HEK293 (cell line): Measurements from ENCODE around the gene FBXO27.
"Not testable (repeated sequence)": the region's sequence is repeated elsewhere in the genome, so short reads cannot be mapped to it uniquely, and the experiment has no call there.

ENCODE experiments used
- CTCF ChIA-PET: fragments of 350-600 bp; formaldehyde crosslinking; extraction: SDS; loops from one replicate; lab custom pipeline; 2021; ENCODE audit warnings: antibody characterized with exemption; lab: Yijun Ruan, JAX
- POLR2A ChIA-PET: fragments of 300-600 bp; formaldehyde crosslinking; extraction: SDS; loops from one replicate; lab custom pipeline; 2020; ENCODE audit warnings: antibody characterized with exemption, inconsistent platforms; lab: Yijun Ruan, JAX
- H3K27ac ChIP-seq: fragments of 200-500 bp; sonication (Bioruptor generic); 2 replicates; pipeline ENCODE4 v1.5.1; 2014; ENCODE audit warnings: low read depth, low read length, control low read depth, inconsistent platforms; ENCODE audit errors: extremely low read depth
- H3K36me3 ChIP-seq, 2 experiments: fragments of 200-500 bp in 1 of 2; sonication (Bioruptor generic) in 1 of 2; 1 replicate in 1 of 2; 2 replicates in 1 of 2; pipeline ENCODE4 v1.5.1; 2014 to 2017; ENCODE audit warnings: inconsistent platforms in 2 of 2, low read length in 2 of 2; ENCODE audit not compliant: control insufficient read depth in 2 of 2, insufficient read depth in 1 of 2
- H3K4me1 ChIP-seq: fragments of 200-500 bp; sonication (Bioruptor generic); 2 replicates; pipeline ENCODE4 v1.5.1; 2014; ENCODE audit warnings: mild to moderate bottlenecking, low read length, inconsistent platforms; ENCODE audit not compliant: control insufficient read depth, insufficient read depth
- H3K4me3 ChIP-seq: 2 replicates; pipeline ENCODE4 v1.5.1; 2011; ENCODE audit warnings: low read depth, mild to moderate bottlenecking, control low read depth, low read length, moderate library complexity
- H3K9me3 ChIP-seq: fragments of 200-500 bp; sonication (Bioruptor generic); 2 replicates; pipeline ENCODE4 v1.5.1; 2014; ENCODE audit warnings: low read depth, low read length, inconsistent platforms; ENCODE audit not compliant: control insufficient read depth, insufficient read depth
- CTCF ChIP-seq: fragments of 450-650 bp; formaldehyde crosslinking; IDR thresholded peaks from 2 replicates; pipeline ENCODE4 v1.5.1; 2016; ENCODE audit warnings: missing biosample characterization, missing genetic modification characterization
- IKZF3 ChIP-seq: fragments of 450-650 bp; IDR thresholded peaks from 2 replicates; pipeline ENCODE4 v1.5.0; 2018; ENCODE audit warnings: missing biosample characterization, mild to moderate bottlenecking, missing genetic modification characterization, moderate library complexity
- TCF7L2 ChIP-seq: IDR thresholded peaks from 2 replicates; pipeline ENCODE4 v1.6.1; 2011; ENCODE audit warnings: low read depth, mild to moderate bottlenecking, inconsistent platforms, low read length, moderate library complexity, borderline replicate concordance
- ZBTB10 ChIP-seq: fragments of 450-650 bp; formaldehyde crosslinking; IDR thresholded peaks from 2 replicates; pipeline ENCODE4 v1.5.1; 2016; ENCODE audit warnings: missing biosample characterization, missing genetic modification characterization
- ZBTB17 ChIP-seq: fragments of 450-650 bp; formaldehyde crosslinking; IDR thresholded peaks from 2 replicates; pipeline ENCODE4 v1.5.1; 2016; ENCODE audit warnings: missing biosample characterization, missing genetic modification characterization
- ZBTB7A ChIP-seq: fragments of 450-650 bp; formaldehyde crosslinking; IDR thresholded peaks from 2 replicates; pipeline ENCODE4 v1.5.1; 2016; ENCODE audit warnings: low read depth, missing biosample characterization, missing genetic modification characterization
- ZFHX2 ChIP-seq: fragments of 450-650 bp; formaldehyde crosslinking; conservative IDR thresholded peaks from 2 replicates; pipeline ENCODE4 v1.5.1; 2016; ENCODE audit warnings: missing biosample characterization, missing genetic modification characterization
- ZNF133 ChIP-seq: fragments of 450-650 bp; formaldehyde crosslinking; IDR thresholded peaks from 2 replicates; pipeline ENCODE4 v1.5.1; 2016; ENCODE audit warnings: missing biosample characterization, missing genetic modification characterization
- ZNF211 ChIP-seq: fragments of 450-650 bp; formaldehyde crosslinking; IDR thresholded peaks from 2 replicates; pipeline ENCODE4 v1.5.1; 2016; ENCODE audit warnings: low read depth, missing biosample characterization, missing genetic modification characterization
- ZNF214 ChIP-seq: fragments of 450-650 bp; formaldehyde crosslinking; IDR thresholded peaks from 2 replicates; pipeline ENCODE4 v1.5.1; 2017; ENCODE audit warnings: missing biosample characterization, mild to moderate bottlenecking, missing genetic modification characterization, borderline replicate concordance
- ZNF366 ChIP-seq: fragments of 450-650 bp; formaldehyde crosslinking; conservative IDR thresholded peaks from 2 replicates; pipeline ENCODE4 v1.5.1; 2016; ENCODE audit warnings: missing biosample characterization, missing genetic modification characterization
- TF ChIP-seq, protein P1 (sequence below): fragments of 450-650 bp; formaldehyde crosslinking; IDR thresholded peaks from 2 replicates; pipeline ENCODE4 v1.5.1; 2016; ENCODE audit warnings: missing biosample characterization, missing genetic modification characterization
- TF ChIP-seq, protein P2 (sequence below): fragments of 450-650 bp; formaldehyde crosslinking; IDR thresholded peaks from 2 replicates; pipeline ENCODE4 v1.5.1; 2016; ENCODE audit warnings: missing biosample characterization, missing genetic modification characterization, low read depth
- TF ChIP-seq, protein P3 (sequence below): fragments of 450-650 bp; formaldehyde crosslinking; IDR thresholded peaks from 2 replicates; pipeline ENCODE4 v1.5.1; 2017; ENCODE audit warnings: missing biosample characterization, mild to moderate bottlenecking, missing genetic modification characterization, moderate library complexity

Gene FBXO27

GRCh38 chr19:39001041-39001440 lies 31.3 kb downstream of the FBXO27 start:
- H3K4me1 ChIP-seq: peaks cover 3% of the 10 kb centered on the region
- no peak overlapping the region for H3K27ac ChIP-seq
- TF ChIP-seq ZFHX2 (tag by site-specific recombination): peak; percentile 13; the same call in 1 of the 2 replicates
- TF ChIP-seq ZBTB7A (tag by site-specific recombination): no peak
- H3K9me3 ChIP-seq: no peaks in the 10 kb centered on the region
- no peaks in the 10 kb centered on the region; a peak in 1 of 3 replicates for H3K36me3 ChIP-seq
- H3K4me3 ChIP-seq: no peak overlapping the region
- POLR2A ChIA-PET: no interaction called here
- CTCF ChIA-PET: interaction anchor here (0.6 to 0.8 kb wide), 2 partner anchors 24 to 27 kb away, joined by 3 read pairs; no protein-coding TSS in a partner anchor

DNA sequence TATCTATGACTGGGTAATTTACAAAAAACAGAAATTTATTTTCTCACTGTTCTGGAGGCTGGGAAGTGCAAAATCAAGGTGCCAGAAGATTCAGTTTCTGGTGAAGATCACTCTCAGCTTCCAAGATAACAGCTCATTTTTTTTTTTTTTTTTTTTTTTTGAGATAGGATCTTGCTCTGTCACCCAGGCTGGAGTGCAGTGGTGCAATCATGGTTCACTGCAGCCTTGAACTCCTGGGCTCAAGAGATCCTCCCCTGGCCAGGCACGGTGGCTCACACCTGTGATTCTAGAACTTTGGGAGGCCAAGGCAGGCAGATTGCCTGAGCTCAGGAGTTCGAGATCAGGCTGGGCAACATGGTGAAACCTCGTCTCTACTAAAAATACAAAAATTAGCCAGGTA lies 34.8 kb downstream of the FBXO27 start:
- H3K36me3 ChIP-seq: not testable (repeated sequence)
- TF ChIP-seq, protein P1, sequence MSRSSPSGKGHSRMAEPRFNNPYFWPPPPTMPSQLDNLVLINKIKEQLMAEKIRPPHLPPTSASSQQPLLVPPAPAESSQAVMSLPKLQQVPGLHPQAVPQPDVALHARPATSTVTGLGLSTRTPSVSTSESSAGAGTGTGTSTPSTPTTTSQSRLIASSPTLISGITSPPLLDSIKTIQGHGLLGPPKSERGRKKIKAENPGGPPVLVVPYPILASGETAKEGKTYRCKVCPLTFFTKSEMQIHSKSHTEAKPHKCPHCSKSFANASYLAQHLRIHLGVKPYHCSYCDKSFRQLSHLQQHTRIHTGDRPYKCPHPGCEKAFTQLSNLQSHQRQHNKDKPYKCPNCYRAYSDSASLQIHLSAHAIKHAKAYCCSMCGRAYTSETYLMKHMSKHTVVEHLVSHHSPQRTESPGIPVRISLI (tag by site-specific recombination): peak; percentile 36; the same call in 1 of the 2 replicates
- TF ChIP-seq, all 188 proteins: peak for 1; not testable (repeated sequence) for 187
- not testable (repeated sequence) for H3K27ac ChIP-seq, H3K9me3 ChIP-seq, H3K4me3 ChIP-seq
- peaks cover 18% of the 10 kb centered on the region for H3K4me1 ChIP-seq
- POLR2A ChIA-PET: interaction anchor here (0.6 kb wide), 1 partner anchor 21 kb away, joined by 3 read pairs; no protein-coding TSS in a partner anchor
- CTCF ChIA-PET: interaction anchor here (0.6 to 4.3 kb wide), 6 partner anchors 21 to 231 kb away, joined by 3 to 31 read pairs (median 4); partner anchors contain the start of genes FBXO17, MRPS12 and SARS2

- no peak overlapping the region for H3K4me3 ChIP-seq
- no peaks in the 10 kb centered on the region; a peak in 1 of 3 replicates for H3K36me3 ChIP-seq
- POLR2A ChIA-PET: no interaction called here
- TF ChIP-seq, protein P2, sequence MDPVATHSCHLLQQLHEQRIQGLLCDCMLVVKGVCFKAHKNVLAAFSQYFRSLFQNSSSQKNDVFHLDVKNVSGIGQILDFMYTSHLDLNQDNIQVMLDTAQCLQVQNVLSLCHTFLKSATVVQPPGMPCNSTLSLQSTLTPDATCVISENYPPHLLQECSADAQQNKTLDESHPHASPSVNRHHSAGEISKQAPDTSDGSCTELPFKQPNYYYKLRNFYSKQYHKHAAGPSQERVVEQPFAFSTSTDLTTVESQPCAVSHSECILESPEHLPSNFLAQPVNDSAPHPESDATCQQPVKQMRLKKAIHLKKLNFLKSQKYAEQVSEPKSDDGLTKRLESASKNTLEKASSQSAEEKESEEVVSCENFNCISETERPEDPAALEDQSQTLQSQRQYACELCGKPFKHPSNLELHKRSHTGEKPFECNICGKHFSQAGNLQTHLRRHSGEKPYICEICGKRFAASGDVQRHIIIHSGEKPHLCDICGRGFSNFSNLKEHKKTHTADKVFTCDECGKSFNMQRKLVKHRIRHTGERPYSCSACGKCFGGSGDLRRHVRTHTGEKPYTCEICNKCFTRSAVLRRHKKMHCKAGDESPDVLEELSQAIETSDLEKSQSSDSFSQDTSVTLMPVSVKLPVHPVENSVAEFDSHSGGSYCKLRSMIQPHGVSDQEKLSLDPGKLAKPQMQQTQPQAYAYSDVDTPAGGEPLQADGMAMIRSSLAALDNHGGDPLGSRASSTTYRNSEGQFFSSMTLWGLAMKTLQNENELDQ: no peak
- TF ChIP-seq ZNF133: 0 out of 2 replicates have a peak, but pooled peaks have one; percentile 7
- peak; percentile 84 for TF ChIP-seq ZBTB17 (tag by site-specific recombination)
- 0 out of 2 replicates have a peak, but pooled peaks have one; percentile 4 for TF ChIP-seq ZNF211 (tag by site-specific recombination)
- TF ChIP-seq, protein P3, sequence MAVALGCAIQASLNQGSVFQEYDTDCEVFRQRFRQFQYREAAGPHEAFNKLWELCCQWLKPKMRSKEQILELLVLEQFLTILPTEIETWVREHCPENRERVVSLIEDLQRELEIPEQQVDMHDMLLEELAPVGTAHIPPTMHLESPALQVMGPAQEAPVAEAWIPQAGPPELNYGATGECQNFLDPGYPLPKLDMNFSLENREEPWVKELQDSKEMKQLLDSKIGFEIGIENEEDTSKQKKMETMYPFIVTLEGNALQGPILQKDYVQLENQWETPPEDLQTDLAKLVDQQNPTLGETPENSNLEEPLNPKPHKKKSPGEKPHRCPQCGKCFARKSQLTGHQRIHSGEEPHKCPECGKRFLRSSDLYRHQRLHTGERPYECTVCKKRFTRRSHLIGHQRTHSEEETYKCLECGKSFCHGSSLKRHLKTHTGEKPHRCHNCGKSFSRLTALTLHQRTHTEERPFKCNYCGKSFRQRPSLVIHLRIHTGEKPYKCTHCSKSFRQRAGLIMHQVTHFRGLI (tag by site-specific recombination): no peak
- TF ChIP-seq, all 188 proteins: peak for 3
- 0 out of 2 replicates have a peak overlapping the region, but pooled peaks have one; percentile 24 for H3K27ac ChIP-seq
- peaks cover 30% of the 10 kb centered on the region for H3K4me1 ChIP-seq
- CTCF ChIA-PET: interaction anchor here (0.6 kb wide), 1 partner anchor 69 kb away, joined by 3 read pairs; no protein-coding TSS in a partner anchor
- no peaks in the 10 kb centered on the region for H3K9me3 ChIP-seq
Observed at GRCh38 chr19:38993271-38993670, 39.1 kb downstream of the FBXO27 start.

GRCh38 chr19:38990949-38991697 lies 41.2 kb downstream of the FBXO27 start:
- ChIA-PET CTCF (interaction anchor here (0.6 to 1.9 kb wide), 6 partner anchors 14 to 161 kb away, joined by 3 to 16 read pairs (median 4); no protein-coding TSS in a partner anchor), POLR2A (interaction anchor here (1.0 kb wide), 1 partner anchor 445 kb away, joined by 11 read pairs; the partner anchor contains the start of gene RPS16)
- 0 out of 2 replicates have a peak overlapping the region, but pooled peaks have one; percentile 24 for H3K27ac ChIP-seq
- TF ChIP-seq IKZF3 (tag by site-specific recombination) (0 out of 2 replicates have a peak, but pooled peaks have one; percentile 31), ZNF214 (tag by site-specific recombination) (no peak), CTCF (tag by site-specific recombination) (no peak), ZNF366 (tag by site-specific recombination) (0 out of 2 replicates have a peak, but pooled peaks have one; percentile 8), ZBTB10 (tag by site-specific recombination) (0 out of 2 replicates have a peak, but pooled peaks have one; percentile 25), TCF7L2 (no peak)

More at GRCh38 chr19:38990949-38991697, 41.2 kb downstream of the FBXO27 start:
- Histone ChIP-seq H3K4me3 (no peak overlapping the region), H3K4me1 (peaks cover 28% of the 10 kb centered on the region), H3K36me3 (no peaks in the 10 kb centered on the region; a peak in 1 of 3 replicates), H3K9me3 (no peaks in the 10 kb centered on the region)
